ENCODE measurements around the gene AUTS2.
"Not testable (repeated sequence)": the region's sequence is repeated elsewhere in the genome, so short reads cannot be mapped to it uniquely, and the experiment has no call there.

Gene AUTS2

GRCh38 chr7:70794962-70795361 lies 1196.7 kb downstream of the AUTS2 start:
- DNase-seq (ENCODE audit: low read depth, low spot score): no peak

GRCh38 chr7:70795948-70796347 lies 1197.7 kb downstream of the AUTS2 start:
- no peak for DNase-seq (ENCODE audit: low read depth, low spot score)

- DNase-seq (ENCODE audit: low read depth, low spot score): no peak
These were observed 1198.8 kb downstream of the AUTS2 start for GRCh38 chr7:70797109-70797514.

- DNase-seq (ENCODE audit: low read depth, low spot score): no peak
These were observed 1201.6 kb downstream of the AUTS2 start for GRCh38 chr7:70799841-70800405.

- no peak for DNase-seq (ENCODE audit: low read depth, low spot score)
These were observed 1207.1 kb downstream of the AUTS2 start for GRCh38 chr7:70805360-70805759.

GRCh38 chr7:70807650-70808049 lies 1209.4 kb downstream of the AUTS2 start:
- no peak for DNase-seq (ENCODE audit: low read depth, low spot score)

GRCh38 chr7:70808876-70809275 lies 1210.6 kb downstream of the AUTS2 start:
- DNase-seq (ENCODE audit: low read depth, low spot score): no peak

- DNase-seq (ENCODE audit: low read depth, low spot score): no peak
These were observed 1212.4 kb downstream of the AUTS2 start for GRCh38 chr7:70810558-70811139.

- DNase-seq (ENCODE audit: low read depth, low spot score): no peak
These were observed 1214.2 kb downstream of the AUTS2 start for GRCh38 chr7:70812511-70812910.

GRCh38 chr7:70822490-70822889 lies 1224.2 kb downstream of the AUTS2 start:
- not testable (repeated sequence) for DNase-seq (ENCODE audit: low read depth, low spot score)

GRCh38 chr7:70829221-70830059 lies 1231.2 kb downstream of the AUTS2 start:
- peak; percentile 35 for DNase-seq (ENCODE audit: low read depth, low spot score)

GRCh38 chr7:70830060-70830395 lies 1231.8 kb downstream of the AUTS2 start:
- DNase-seq (ENCODE audit: low read depth, low spot score): no peak

- no peak for DNase-seq (ENCODE audit: low read depth, low spot score)
These were observed 1232.2 kb downstream of the AUTS2 start for GRCh38 chr7:70830426-70830825.

- no peak for DNase-seq (ENCODE audit: low read depth, low spot score)
These were observed 1235.5 kb downstream of the AUTS2 start for GRCh38 chr7:70833726-70834125.

- no peak for DNase-seq (ENCODE audit: low read depth, low spot score)
These were observed 1236.1 kb downstream of the AUTS2 start for GRCh38 chr7:70834424-70834823.

- DNase-seq (ENCODE audit: low read depth, low spot score): no peak
These were observed 1237.4 kb downstream of the AUTS2 start for GRCh38 chr7:70835658-70836057.

GRCh38 chr7:70836279-70836678 lies 1238.0 kb downstream of the AUTS2 start:
- DNase-seq (ENCODE audit: low read depth, low spot score): no peak

GRCh38 chr7:70836946-70837345 lies 1238.7 kb downstream of the AUTS2 start:
- DNase-seq (ENCODE audit: low read depth, low spot score): no peak

- DNase-seq (ENCODE audit: low read depth, low spot score): no peak
These were observed 1239.3 kb downstream of the AUTS2 start for GRCh38 chr7:70837589-70837988.

- no peak for DNase-seq (ENCODE audit: low read depth, low spot score)
These were observed 1240.1 kb downstream of the AUTS2 start for GRCh38 chr7:70838292-70838907.
